ENCODE measurements around the gene SUV39H1.
"Not testable (repeated sequence)": the region's sequence is repeated elsewhere in the genome, so short reads cannot be mapped to it uniquely, and the experiment has no call there.

DNA sequence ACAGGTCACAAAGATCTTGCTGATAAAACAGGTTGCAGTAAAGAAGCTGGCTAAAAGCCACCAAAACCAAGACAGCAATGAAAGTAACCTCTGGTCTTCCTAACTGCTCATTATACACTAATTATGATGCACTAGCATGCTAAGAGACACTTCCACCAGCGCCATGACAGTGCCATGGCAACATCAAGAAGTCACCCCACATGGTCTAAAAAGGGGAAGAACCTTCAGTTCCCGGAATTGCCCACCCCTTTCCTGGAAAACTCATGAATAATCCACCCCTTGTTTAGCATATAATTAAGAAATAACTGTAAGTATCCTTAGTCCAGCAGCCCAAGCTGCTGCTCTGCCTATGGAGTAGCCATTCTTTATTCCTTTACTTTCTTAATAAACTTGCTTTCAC, 16.1 kb upstream of the SUV39H1 start:
- TF ChIP-seq, protein P1, sequence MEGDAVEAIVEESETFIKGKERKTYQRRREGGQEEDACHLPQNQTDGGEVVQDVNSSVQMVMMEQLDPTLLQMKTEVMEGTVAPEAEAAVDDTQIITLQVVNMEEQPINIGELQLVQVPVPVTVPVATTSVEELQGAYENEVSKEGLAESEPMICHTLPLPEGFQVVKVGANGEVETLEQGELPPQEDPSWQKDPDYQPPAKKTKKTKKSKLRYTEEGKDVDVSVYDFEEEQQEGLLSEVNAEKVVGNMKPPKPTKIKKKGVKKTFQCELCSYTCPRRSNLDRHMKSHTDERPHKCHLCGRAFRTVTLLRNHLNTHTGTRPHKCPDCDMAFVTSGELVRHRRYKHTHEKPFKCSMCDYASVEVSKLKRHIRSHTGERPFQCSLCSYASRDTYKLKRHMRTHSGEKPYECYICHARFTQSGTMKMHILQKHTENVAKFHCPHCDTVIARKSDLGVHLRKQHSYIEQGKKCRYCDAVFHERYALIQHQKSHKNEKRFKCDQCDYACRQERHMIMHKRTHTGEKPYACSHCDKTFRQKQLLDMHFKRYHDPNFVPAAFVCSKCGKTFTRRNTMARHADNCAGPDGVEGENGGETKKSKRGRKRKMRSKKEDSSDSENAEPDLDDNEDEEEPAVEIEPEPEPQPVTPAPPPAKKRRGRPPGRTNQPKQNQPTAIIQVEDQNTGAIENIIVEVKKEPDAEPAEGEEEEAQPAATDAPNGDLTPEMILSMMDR (IDR thresholded peaks at IDR 0.05), result not testable (repeated sequence)
- TF ChIP-seq ZFX (IDR thresholded peaks at IDR 0.05; ENCODE audit: borderline replicate concordance), result not testable (repeated sequence)

Data from 22Rv1 (cell line).